G401.6 (cell line): ENCODE results near the gene BTBD3.

Experiments used
- FAIRE-seq: peaks from 2 replicates; lab custom pipeline; 2012; peaks lifted over from hg19 to GRCh38; lab: Jason Lieb, UNC

Gene BTBD3

GRCh38 chr20:11970243-11970836 lies 52.6 kb downstream of the BTBD3 start:
- FAIRE-seq = no peak

DNA sequence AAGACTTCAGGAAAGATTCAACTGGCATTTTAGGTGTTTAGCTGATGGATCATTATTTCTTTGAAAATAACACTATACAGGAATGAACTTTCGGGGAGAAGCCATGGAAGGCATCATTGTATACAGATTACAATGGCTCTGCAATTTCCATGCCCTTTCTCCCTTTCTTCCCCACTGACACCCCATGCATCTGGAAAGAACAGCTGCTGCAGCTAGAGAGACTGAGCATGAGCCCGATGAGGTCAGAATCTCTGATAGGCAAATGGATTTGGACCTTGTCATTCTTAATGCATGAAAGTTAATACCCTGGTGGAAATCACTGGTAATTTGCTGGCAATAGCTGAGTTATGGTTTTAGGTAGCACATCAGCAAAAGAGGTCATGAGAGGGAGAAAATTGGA lies 54.8 kb downstream of the BTBD3 start:
- no peak for FAIRE-seq
